HepG2 (cell line): ENCODE results near the gene VSX1. TPM values are rescaled to one million over a fixed set of nuclear protein-coding genes. Genes with fewer than 3 reads are reported as not detected.
A peak's percentile ranks its signal among the peaks of the same experiment; 100 is the strongest.

Experiments
- ARNT2 ChIP-seq: sonication (generic); formaldehyde crosslinking; IDR thresholded peaks from 2 replicates; pipeline ENCODE4 v1.8.0; 2022; ENCODE audit warnings: mild to moderate bottlenecking, low read depth, missing genetic modification reagents, moderate library complexity
- DMAP1 ChIP-seq: IDR thresholded peaks from 2 replicates; pipeline ENCODE4 v1.6.1; 2016
- FIP1L1 ChIP-seq: fragments of 200-400 bp; formaldehyde crosslinking; IDR thresholded peaks from 2 replicates; pipeline ENCODE4 v1.6.1; 2018; ENCODE audit warnings: low read depth, mild to moderate bottlenecking, low read length, moderate library complexity, borderline replicate concordance; ENCODE audit not compliant: insufficient read depth
- GABPA ChIP-seq, 2 experiments: IDR thresholded peaks; 2 replicates each; pipeline ENCODE4 v1.6.1; 2011 to 2016; ENCODE audit warnings: low read depth in 2 of 2, low read length in 1 of 2, missing biosample characterization in 1 of 2, missing genetic modification characterization in 1 of 2
- HHEX ChIP-seq: IDR thresholded peaks from 2 replicates; pipeline ENCODE4 v1.6.1; 2016; ENCODE audit warnings: control low read depth
- HMG20A ChIP-seq: IDR thresholded peaks from 2 replicates; pipeline ENCODE4 v1.6.1; 2016; ENCODE audit warnings: borderline replicate concordance
- KDM3A ChIP-seq: IDR thresholded peaks from 2 replicates; pipeline ENCODE4 v1.6.1; 2018; ENCODE audit warnings: low read depth, missing compliant biosample characterization
- KDM4B ChIP-seq: sonication (generic); formaldehyde crosslinking; IDR thresholded peaks from 2 replicates; pipeline ENCODE4 v1.4.0; 2020; ENCODE audit warnings: missing genetic modification reagents
- KLF6 ChIP-seq: IDR thresholded peaks from 2 replicates; pipeline ENCODE4 v1.8.0; 2016; ENCODE audit warnings: missing biosample characterization, missing genetic modification reagents
- NAIF1 ChIP-seq: sonication (generic); formaldehyde crosslinking; IDR thresholded peaks from 2 replicates; pipeline ENCODE4 v1.5.0; 2020; ENCODE audit warnings: mild to moderate bottlenecking, missing genetic modification reagents, borderline replicate concordance
- RBM39 ChIP-seq: fragments of 200-400 bp; formaldehyde crosslinking; IDR thresholded peaks from one replicate; pipeline ENCODE4 v1.6.1; 2018; ENCODE audit warnings: antibody characterized with exemption, mild to moderate bottlenecking, low read depth, low read length; ENCODE audit not compliant: poor library complexity, severe bottlenecking
- RFX5 ChIP-seq: IDR thresholded peaks from 2 replicates; pipeline ENCODE4 v1.6.1; 2011; ENCODE audit warnings: low read depth, low read length, improper control_type of control experiment
- SALL2 ChIP-seq: sonication (generic); formaldehyde crosslinking; IDR thresholded peaks from 2 replicates; pipeline ENCODE4 v1.8.1; 2023; ENCODE audit warnings: mild to moderate bottlenecking, missing genetic modification reagents, inconsistent platforms
- SAP130 ChIP-seq: IDR thresholded peaks from 2 replicates; pipeline ENCODE4 v1.6.1; 2016; ENCODE audit warnings: low read depth
- SCMH1 ChIP-seq: sonication (generic); formaldehyde crosslinking; IDR thresholded peaks from 2 replicates; pipeline ENCODE4 v1.9.0; 2021; ENCODE audit warnings: missing genetic modification reagents, mild to moderate bottlenecking, borderline replicate concordance
- TEAD3 ChIP-seq: optimal IDR thresholded peaks from 2 replicates; pipeline ENCODE3; 2016; ENCODE audit warnings: borderline replicate concordance
- ZBTB7A ChIP-seq: sonication (generic); formaldehyde crosslinking; IDR thresholded peaks from 2 replicates; pipeline ENCODE4 v1.8.0; 2022; ENCODE audit warnings: mild to moderate bottlenecking, missing genetic modification reagents
- ZNF225 ChIP-seq: sonication (generic); formaldehyde crosslinking; IDR thresholded peaks from 2 replicates; pipeline ENCODE4 v1.4.0; 2020; ENCODE audit warnings: mild to moderate bottlenecking, missing genetic modification reagents
- ZNF282 ChIP-seq: fragments of 450-650 bp; IDR thresholded peaks from 2 replicates; pipeline ENCODE4 v1.6.1; 2018; ENCODE audit not compliant: partially characterized antibody
- ZNF331 ChIP-seq: sonication (generic); formaldehyde crosslinking; IDR thresholded peaks from 2 replicates; pipeline ENCODE4 v1.4.0; 2020; ENCODE audit warnings: missing genetic modification reagents
- ZNF737 ChIP-seq: sonication (generic); formaldehyde crosslinking; IDR thresholded peaks from 2 replicates; pipeline ENCODE4 v1.5.0; 2020; ENCODE audit warnings: missing genetic modification reagents, mild to moderate bottlenecking, borderline replicate concordance
- ZNF746 ChIP-seq: sonication (generic); formaldehyde crosslinking; IDR thresholded peaks from 2 replicates; pipeline ENCODE4 v1.8.0; 2022; ENCODE audit warnings: mild to moderate bottlenecking, missing genetic modification reagents
- polyA plus RNA-seq, 8 experiments: library from polyadenylated mRNA; depleted of rRNA in 3 of 8; stranded (reverse) in 7 of 8; unstranded in 1 of 8; fragments of >200 nt; fragmentation: Illumina TruSeq in 4 of 8; extraction: Trizol in 4 of 8; gene quantifications; 2 replicates each; pipeline versions ENCODE4 v1.2.1 to v1.2.3, GENCODE V29; 2011 to 2016; ENCODE audit warnings: low read depth in 4 of 8, missing spikeins in 1 of 8, mixed read lengths in 1 of 8; ENCODE audit not compliant: insufficient read depth in 1 of 8
- total RNA-seq, 5 experiments: library from RNA; depleted of rRNA; stranded (reverse); fragments of >200 nt; fragmentation: Illumina TruSeq; extraction: Trizol; gene quantifications; 2 replicates each; pipeline ENCODE4 v1.2.3, GENCODE V29; 2016; ENCODE audit warnings: low read depth in 1 of 5
- TF ChIP-seq, protein P1 (sequence below): sonication (generic); formaldehyde crosslinking; IDR thresholded peaks from 2 replicates; pipeline ENCODE4 v1.4.0; 2020; ENCODE audit warnings: missing genetic modification reagents, borderline replicate concordance
- TF ChIP-seq, protein P2 (sequence below): sonication (generic); formaldehyde crosslinking; IDR thresholded peaks from 2 replicates; pipeline ENCODE4 v1.4.0; 2020; ENCODE audit warnings: mild to moderate bottlenecking, missing genetic modification reagents
- TF ChIP-seq, protein P3 (sequence below): IDR thresholded peaks from 2 replicates; pipeline ENCODE4 v1.6.1; 2016; ENCODE audit warnings: missing compliant biosample characterization, missing genetic modification reagents, borderline replicate concordance

VSX1 gene
- total and polyA plus RNA-seq, 2 of the 13 experiments (the other 11 are each of a cell fraction or from before 2014, with no cell fraction given) = 0.04 TPM; not detected in 1

DNA sequence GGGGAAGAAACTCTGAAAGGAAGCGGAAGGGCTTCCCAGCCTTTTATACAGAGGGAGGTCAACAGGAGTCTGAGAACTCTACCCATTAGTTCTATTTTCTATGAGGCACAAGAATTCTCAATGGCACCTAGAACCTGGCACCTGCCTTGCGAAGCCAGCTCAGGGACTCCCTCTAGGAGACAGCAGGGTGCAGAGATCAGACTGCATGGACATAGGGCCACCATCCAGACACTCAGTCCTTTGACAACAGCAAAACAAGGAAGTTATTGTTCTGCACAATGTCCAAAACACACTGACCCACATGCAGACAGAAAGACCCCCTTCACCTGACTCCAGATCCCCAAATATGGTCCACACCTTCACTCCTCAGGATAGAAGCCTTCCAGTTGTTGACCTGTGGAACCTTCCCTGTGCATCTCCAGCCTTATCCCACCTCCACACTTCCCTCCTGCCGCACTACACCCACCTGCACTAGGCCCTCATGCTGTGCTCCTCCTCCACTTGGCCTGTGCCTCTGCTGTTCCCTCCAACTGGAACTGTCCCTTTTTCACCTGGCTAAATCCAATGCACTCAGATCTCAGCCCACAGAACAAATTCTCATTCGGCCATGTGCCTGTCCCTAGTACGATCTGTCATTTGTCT, 51.8 kb downstream of the VSX1 start (continued):
- no peak for TF ChIP-seq KLF6 (CRISPR knock-in tag)
- TF ChIP-seq ZNF225 = no peak
- TF ChIP-seq GABPA (IDR thresholded peaks at IDR 0.05; ENCODE audit: low read depth, low read length) = no peak
- no peak for TF ChIP-seq GABPA (CRISPR knock-in tag; IDR thresholded peaks at IDR 0.05; ENCODE audit: low read depth)
- TF ChIP-seq, protein P1, sequence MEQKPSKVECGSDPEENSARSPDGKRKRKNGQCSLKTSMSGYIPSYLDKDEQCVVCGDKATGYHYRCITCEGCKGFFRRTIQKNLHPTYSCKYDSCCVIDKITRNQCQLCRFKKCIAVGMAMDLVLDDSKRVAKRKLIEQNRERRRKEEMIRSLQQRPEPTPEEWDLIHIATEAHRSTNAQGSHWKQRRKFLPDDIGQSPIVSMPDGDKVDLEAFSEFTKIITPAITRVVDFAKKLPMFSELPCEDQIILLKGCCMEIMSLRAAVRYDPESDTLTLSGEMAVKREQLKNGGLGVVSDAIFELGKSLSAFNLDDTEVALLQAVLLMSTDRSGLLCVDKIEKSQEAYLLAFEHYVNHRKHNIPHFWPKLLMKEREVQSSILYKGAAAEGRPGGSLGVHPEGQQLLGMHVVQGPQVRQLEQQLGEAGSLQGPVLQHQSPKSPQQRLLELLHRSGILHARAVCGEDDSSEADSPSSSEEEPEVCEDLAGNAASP (CRISPR knock-in tag) = no peak
- no peak for TF ChIP-seq ZNF737 (CRISPR knock-in tag)
- TF ChIP-seq HMG20A (CRISPR knock-in tag) = peak; percentile 42; the same call in 1 of the 2 replicates
- no peak for TF ChIP-seq SCMH1 (CRISPR knock-in tag)
- TF ChIP-seq ZNF746 (CRISPR knock-in tag) = 0 out of 2 replicates have a peak, but pooled peaks have one; percentile 22
- no peak for TF ChIP-seq FIP1L1
- peak; percentile 69; the same call in 1 of the 2 replicates for TF ChIP-seq SAP130
- TF ChIP-seq, protein P2, sequence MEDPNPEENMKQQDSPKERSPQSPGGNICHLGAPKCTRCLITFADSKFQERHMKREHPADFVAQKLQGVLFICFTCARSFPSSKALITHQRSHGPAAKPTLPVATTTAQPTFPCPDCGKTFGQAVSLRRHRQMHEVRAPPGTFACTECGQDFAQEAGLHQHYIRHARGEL = no peak
- TF ChIP-seq TEAD3 (CRISPR knock-in tag) = no peak
- TF ChIP-seq, protein P3, sequence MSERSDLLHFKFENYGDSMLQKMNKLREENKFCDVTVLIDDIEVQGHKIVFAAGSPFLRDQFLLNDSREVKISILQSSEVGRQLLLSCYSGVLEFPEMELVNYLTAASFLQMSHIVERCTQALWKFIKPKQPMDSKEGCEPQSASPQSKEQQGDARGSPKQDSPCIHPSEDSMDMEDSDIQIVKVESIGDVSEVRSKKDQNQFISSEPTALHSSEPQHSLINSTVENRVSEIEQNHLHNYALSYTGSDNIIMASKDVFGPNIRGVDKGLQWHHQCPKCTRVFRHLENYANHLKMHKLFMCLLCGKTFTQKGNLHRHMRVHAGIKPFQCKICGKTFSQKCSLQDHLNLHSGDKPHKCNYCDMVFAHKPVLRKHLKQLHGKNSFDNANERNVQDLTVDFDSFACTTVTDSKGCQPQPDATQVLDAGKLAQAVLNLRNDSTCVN (CRISPR knock-in tag) = 0 out of 2 replicates have a peak, but pooled peaks have one; percentile 41
- TF ChIP-seq NAIF1 (CRISPR knock-in tag) = no peak
- TF ChIP-seq KDM4B (CRISPR knock-in tag) = no peak; the same call in 1 of the 2 replicates
- no peak for TF ChIP-seq RBM39
- no peak for TF ChIP-seq ZNF282
- TF ChIP-seq SALL2 = no peak
- TF ChIP-seq ZBTB7A (CRISPR knock-in tag) = peak; percentile 42; the same call in 1 of the 2 replicates
- no peak for TF ChIP-seq KDM3A (CRISPR knock-in tag)
- TF ChIP-seq HHEX (CRISPR knock-in tag) = no peak
- TF ChIP-seq ZNF331 (CRISPR knock-in tag) = 0 out of 2 replicates have a peak, but pooled peaks have one; percentile 36
- TF ChIP-seq RFX5 = no peak
- TF ChIP-seq DMAP1 = no peak
- no peak for TF ChIP-seq ARNT2 (CRISPR knock-in tag)
